ENCODE data around the gene LDLRAD4.

DNA sequence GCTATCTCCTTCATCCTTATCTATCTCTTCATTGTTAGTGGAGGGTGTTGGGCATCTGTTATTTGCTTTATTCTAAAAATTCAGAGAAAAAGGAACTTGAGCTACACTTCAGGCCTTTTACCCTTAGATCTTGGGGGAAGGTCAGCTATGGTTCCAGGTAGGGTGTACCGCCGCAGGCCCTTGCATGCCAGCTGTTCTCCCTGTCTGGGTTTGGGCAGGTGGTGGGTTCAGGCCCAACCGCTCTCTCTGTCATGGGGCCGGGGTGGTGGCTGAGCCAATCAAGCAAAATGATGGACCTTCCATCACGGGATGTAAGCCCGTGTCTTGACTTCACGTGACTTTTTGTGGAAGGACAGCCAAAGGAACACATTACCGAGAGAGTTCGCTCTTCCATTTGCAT lies 231.1 kb downstream of the LDLRAD4 start:
- TF ChIP-seq, protein P1, sequence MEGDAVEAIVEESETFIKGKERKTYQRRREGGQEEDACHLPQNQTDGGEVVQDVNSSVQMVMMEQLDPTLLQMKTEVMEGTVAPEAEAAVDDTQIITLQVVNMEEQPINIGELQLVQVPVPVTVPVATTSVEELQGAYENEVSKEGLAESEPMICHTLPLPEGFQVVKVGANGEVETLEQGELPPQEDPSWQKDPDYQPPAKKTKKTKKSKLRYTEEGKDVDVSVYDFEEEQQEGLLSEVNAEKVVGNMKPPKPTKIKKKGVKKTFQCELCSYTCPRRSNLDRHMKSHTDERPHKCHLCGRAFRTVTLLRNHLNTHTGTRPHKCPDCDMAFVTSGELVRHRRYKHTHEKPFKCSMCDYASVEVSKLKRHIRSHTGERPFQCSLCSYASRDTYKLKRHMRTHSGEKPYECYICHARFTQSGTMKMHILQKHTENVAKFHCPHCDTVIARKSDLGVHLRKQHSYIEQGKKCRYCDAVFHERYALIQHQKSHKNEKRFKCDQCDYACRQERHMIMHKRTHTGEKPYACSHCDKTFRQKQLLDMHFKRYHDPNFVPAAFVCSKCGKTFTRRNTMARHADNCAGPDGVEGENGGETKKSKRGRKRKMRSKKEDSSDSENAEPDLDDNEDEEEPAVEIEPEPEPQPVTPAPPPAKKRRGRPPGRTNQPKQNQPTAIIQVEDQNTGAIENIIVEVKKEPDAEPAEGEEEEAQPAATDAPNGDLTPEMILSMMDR (conservative IDR thresholded peaks at IDR 0.05; ENCODE audit: low read depth, low read length), result no peak
- no peak for TF ChIP-seq EZH2 (IDR thresholded peaks at IDR 0.05; ENCODE audit: low read length, unreplicated experiment)
- no peak for TF ChIP-seq EZH2phosphoT487 (IDR thresholded peaks at IDR 0.05; ENCODE audit: borderline replicate concordance, low read length)
